ENCODE measurements around the gene VWA2.

- no peak for TF ChIP-seq CTCF (tag by site-specific recombination; IDR thresholded peaks at IDR 0.05)
- no peak for TF ChIP-seq ZNF561 (tag by site-specific recombination; IDR thresholded peaks at IDR 0.05; ENCODE audit: borderline replicate concordance)
- no peak for TF ChIP-seq ZNF23 (tag by site-specific recombination; IDR thresholded peaks at IDR 0.05; ENCODE audit: borderline replicate concordance)
- no peak for TF ChIP-seq ZSCAN23 (tag by site-specific recombination; IDR thresholded peaks at IDR 0.05)
- TF ChIP-seq TCF7L2 (IDR thresholded peaks at IDR 0.05; ENCODE audit: borderline replicate concordance, low read depth, low read length) = no peak
- TF ChIP-seq SETDB1 (IDR thresholded peaks at IDR 0.05; ENCODE audit: insufficient read length, low read length) = no peak
- no peak for TF ChIP-seq HOXC10 (CRISPR knock-in tag; IDR thresholded peaks at IDR 0.05)
Measured at GRCh38 chr10:114285961-114286441, 46.9 kb downstream of the VWA2 start.
